IgD-negative memory B cell (primary cell): ENCODE data around the gene ST3GAL5. TPM values are rescaled to one million over a fixed set of nuclear protein-coding genes. Genes with fewer than 3 reads are reported as not detected.

Experiments
- H3K27ac Mint-ChIP-seq, 3 donors: one replicate each; pipeline ENCODE4 v1.8.0; 2020 to 2022; ENCODE audit warnings: mild to moderate bottlenecking in 3 of 3, mixed read lengths in 3 of 3, moderate library complexity in 1 of 3
- H3K27me3 Mint-ChIP-seq: one replicate; pipeline ENCODE4 v1.8.0; 2021; ENCODE audit warnings: mixed read lengths
- H3K36me3 Mint-ChIP-seq: one replicate; pipeline ENCODE4 v1.8.0; 2020; ENCODE audit warnings: mild to moderate bottlenecking, mixed read lengths
- H3K4me1 Mint-ChIP-seq, 3 donors: one replicate each; pipeline ENCODE4 v1.8.0; 2020 to 2022; ENCODE audit warnings: mixed read lengths in 3 of 3, mild to moderate bottlenecking in 1 of 3
- H3K4me3 Mint-ChIP-seq, 4 donors: one replicate each; pipeline ENCODE4 v1.8.0; 2020 to 2022; ENCODE audit warnings: mild to moderate bottlenecking in 4 of 4, mixed read lengths in 4 of 4, moderate library complexity in 3 of 4
- H3K9me3 Mint-ChIP-seq, 3 donors: one replicate each; pipeline ENCODE4 v1.8.0; 2020 to 2021; ENCODE audit warnings: mixed read lengths in 3 of 3, mild to moderate bottlenecking in 1 of 3
- polyA plus RNA-seq: library from polyadenylated mRNA; unstranded; fragments of 300-500 nt; fragmentation: Illumina TruSeq; gene quantifications from one replicate; pipeline ENCODE4 v1.2.3, GENCODE V29; 2021

ST3GAL5 gene
- polyA plus RNA-seq, 1 donor from 2014 or later = 38.2 TPM

DNA sequence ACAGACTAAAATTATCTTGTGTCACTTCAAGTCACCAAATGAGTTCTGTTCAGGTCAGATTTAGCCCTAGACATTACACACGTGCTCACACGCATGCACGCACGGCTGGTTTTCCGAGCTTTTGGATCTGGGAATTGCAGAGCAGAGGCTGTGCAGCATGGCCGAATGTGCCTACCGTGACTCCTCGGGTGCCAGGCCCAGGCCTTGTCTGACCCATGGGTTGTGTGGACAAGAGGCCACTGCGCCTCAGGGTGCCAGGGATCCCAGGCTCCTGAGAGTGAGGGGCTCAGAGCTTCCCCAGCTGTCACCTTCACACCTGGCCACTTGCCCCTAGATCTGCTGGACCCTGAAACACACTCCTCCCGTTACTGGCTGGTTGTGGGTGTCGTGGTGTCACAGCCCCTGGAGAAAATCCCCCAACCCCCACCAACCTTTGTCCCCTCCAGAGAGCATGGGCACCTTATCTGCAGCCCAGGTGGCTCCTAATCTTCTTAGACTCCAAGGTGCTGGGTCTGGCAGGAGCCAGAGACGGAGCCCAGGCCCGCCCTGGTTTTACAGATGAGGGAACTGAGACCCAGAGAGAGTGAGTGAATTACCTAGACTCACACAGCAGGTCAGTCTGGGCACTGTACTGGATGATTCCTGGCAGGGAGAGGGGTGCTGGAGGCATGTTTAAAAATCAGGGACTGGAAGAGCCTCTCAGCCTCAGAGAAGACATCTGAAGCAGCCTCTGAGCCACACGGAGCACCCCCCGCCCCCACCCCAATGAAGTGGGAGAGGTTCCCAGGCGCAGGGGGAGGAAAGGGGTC is 78.2 kb downstream of the ST3GAL5 start:
- H3K9me3 Mint-ChIP-seq = no peaks in the 10 kb centered on the region
- H3K4me3 Mint-ChIP-seq = peak overlapping the region in 1 of 4 donors; percentile 45
- peaks cover 0 to 2% (median 0%) of the 10 kb centered on the region in 3 donors for H3K4me1 Mint-ChIP-seq
- peaks cover 5% of the 10 kb centered on the region for H3K27me3 Mint-ChIP-seq
- no peaks in the 10 kb centered on the region for H3K36me3 Mint-ChIP-seq
- no peak overlapping the region for H3K27ac Mint-ChIP-seq

DNA sequence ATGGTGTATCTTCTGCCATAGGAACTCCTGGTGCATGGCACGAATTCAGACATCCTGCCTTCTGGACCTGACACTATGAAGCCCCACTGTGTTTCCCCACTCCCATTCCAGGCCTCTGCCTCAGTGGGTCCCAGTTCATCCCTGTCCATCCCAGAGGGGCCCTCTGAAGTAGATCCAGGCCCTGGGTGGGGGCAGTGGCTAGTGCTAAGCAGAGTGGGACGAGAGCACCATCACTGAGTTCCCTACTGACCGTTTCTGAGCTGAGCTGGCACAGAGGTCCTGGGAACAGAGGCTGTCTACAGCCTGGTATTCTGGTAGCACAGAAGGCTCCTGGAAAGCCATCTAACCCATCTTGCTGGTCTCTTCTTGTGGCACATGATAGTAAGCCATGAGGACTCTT is 81.0 kb downstream of the ST3GAL5 start:
- no peaks in the 10 kb centered on the region for H3K9me3 Mint-ChIP-seq
- peaks cover 4% of the 10 kb centered on the region for H3K27me3 Mint-ChIP-seq
- H3K4me1 Mint-ChIP-seq = peaks cover 0 to 1% (median 0%) of the 10 kb centered on the region in 3 donors
- no peaks in the 10 kb centered on the region for H3K36me3 Mint-ChIP-seq
- H3K4me3 Mint-ChIP-seq = no peak overlapping the region
- H3K27ac Mint-ChIP-seq = no peak overlapping the region

DNA sequence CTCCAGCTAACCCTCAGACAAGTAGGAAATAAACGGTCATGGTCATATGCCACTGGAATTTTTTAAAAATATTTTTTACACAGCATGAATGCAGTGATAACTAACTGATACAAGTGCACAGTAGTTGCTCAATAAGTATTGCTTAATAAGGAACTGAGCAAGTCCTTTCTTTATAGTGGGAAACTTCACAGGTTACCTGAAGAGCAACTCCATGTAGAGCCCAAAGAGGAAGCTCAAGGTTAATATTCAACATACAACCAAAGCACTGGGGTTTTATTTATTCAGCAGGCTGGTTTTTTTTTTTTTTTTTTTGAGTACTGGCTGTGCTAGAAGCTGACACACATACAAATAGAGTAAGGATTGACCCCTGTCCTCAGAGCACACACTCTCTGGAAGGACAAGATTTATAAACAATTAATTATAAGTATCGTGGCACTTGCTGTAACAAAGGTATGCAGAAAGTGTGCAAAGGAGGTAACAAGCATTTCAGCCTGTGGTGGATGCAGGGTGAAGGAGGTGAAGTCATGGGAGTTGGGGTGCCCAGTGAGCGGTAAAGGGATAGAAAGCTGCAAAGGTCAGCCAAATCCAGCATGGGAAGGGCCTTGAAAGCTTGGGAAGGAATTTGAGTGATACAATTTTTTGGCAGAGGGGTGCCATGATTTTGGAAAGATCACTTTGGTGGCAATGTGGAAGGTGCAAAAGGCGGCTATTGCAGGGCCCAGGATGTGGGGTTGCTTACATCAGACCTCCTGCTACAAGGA is 82.3 kb downstream of the ST3GAL5 start:
- Mint-ChIP-seq H3K36me3 (no peaks in the 10 kb centered on the region), H3K27ac (no peak overlapping the region), H3K4me1 (peaks cover 0 to 1% (median 0%) of the 10 kb centered on the region in 3 donors), H3K27me3 (peaks cover 4% of the 10 kb centered on the region), H3K9me3 (no peaks in the 10 kb centered on the region), H3K4me3 (no peak overlapping the region)

DNA sequence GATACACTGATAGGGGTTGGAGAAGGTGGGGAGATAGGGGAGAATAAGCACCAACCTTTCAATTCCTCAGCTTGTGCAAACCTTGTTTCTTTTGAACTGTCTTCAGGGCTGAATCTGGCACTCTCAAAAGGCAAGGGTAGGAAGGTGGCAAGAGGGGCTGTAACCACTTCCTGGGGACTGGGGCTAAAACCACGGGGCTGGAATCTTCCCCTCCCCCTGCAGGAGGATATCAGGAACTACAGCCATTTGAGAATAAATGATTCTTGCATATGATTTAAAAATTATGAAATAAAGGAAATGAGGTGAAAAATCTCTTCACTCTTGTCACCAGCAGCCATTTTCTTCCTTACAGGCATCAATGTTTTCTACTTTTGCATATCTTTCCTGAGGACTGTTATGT is 84.2 kb downstream of the ST3GAL5 start:
- H3K36me3 Mint-ChIP-seq = no peaks in the 10 kb centered on the region
- H3K27me3 Mint-ChIP-seq = peaks cover 12% of the 10 kb centered on the region
- peaks cover 0 to 3% (median 0%) of the 10 kb centered on the region in 3 donors for H3K9me3 Mint-ChIP-seq
- no peak overlapping the region for H3K4me3 Mint-ChIP-seq
- H3K4me1 Mint-ChIP-seq = peaks cover 0 to 1% (median 0%) of the 10 kb centered on the region in 3 donors
- no peak overlapping the region for H3K27ac Mint-ChIP-seq

DNA sequence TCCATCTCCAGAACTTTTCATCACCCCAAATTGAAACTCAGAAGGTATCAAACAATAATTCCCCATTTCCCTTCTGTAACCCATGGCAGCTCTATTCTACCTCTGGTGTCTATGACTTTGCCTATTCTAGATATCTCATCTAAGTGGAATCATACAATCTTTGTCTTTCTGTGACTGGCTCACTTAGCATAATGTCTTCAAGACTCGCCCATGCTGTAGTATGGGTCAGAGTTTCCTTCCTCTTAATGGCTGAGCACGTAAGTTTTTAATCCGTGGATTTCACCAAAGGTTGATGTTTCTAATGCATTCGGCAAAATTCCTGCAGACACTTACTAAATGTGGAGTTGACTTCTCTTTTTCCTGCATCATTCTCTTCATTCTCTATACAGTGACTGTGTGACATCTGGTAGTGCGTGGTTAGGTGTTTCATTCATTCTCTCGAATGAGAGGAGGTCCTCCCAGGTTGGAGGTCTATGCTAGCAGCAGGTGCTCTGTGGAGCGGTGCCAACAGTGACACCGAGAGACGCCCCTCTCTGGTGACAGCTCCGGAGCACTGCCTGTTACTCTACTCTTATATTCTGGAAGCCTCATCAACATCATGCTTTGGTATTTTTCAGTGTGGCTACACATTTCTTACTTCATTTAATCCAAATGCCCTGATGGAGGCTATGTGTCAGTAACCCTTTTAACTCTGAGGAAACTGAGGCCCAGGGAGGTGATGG is 84.9 kb downstream of the ST3GAL5 start:
- Mint-ChIP-seq H3K9me3 (peaks cover 0 to 3% (median 0%) of the 10 kb centered on the region in 3 donors), H3K27ac (no peak overlapping the region), H3K27me3 (peaks cover 14% of the 10 kb centered on the region), H3K4me3 (no peak overlapping the region), H3K4me1 (peaks cover 0 to 1% (median 0%) of the 10 kb centered on the region in 3 donors), H3K36me3 (no peaks in the 10 kb centered on the region)

DNA sequence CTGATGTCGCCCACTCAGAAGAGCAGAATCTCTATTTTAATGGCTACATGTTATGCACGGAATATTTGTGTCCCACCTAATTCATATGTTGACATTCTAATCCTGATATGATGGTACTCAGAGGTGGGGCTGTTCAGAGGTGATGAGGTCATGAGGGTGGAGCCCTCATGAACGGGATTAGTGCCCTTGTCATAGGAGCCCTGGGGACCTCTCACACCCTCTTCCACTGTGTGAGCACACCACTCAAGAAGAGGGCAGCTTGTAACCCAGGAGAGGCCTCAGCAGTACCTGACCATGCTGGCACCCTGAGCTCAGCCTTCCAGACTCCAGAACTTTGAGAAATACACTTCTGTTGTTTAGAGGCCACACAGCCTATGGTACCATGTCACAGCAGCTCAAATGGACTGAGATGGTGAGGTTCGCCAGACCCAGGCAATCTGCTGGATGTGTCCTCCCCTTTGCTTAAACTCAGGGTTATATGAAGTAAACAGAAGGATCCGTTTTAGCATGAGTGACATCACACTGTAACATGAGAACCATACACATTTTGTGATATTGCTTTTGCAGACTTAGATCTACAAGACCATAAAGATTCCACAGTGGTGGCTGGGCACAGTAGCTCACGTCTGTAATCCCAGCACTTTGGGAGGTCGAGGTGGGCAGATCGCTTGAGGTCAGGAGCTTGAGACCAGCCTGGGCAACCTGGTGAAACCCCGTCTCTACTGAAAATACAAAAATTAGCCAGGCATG is 86.3 kb downstream of the ST3GAL5 start:
- Mint-ChIP-seq H3K4me1 (peaks cover 0 to 1% (median 0%) of the 10 kb centered on the region in 3 donors), H3K36me3 (peaks cover 1% of the 10 kb centered on the region), H3K4me3 (no peak overlapping the region), H3K27ac (no peak overlapping the region), H3K27me3 (peaks cover 17% of the 10 kb centered on the region), H3K9me3 (peaks cover 0 to 3% (median 0%) of the 10 kb centered on the region in 3 donors)

DNA sequence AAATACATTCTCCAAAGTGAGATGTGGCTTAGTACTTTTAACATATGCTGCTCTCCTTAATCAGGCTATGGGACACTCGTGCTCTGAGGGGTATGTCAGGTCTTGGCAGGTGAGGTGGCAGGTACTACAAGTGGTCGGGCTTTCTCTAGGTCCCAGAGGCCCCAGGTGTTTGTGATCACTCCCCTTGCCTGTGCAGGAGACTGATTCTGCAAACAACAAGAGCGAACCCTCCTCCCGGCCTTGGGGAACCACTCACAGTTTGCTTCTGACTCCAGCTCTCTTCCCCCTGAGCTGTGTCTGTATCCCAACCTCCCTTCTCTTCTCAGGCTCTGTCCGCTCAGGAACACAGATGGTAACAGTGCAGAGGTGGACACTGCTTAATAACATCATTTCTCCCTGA is 86.9 kb downstream of the ST3GAL5 start:
- peaks cover 0 to 1% (median 0%) of the 10 kb centered on the region in 3 donors for H3K4me1 Mint-ChIP-seq
- H3K36me3 Mint-ChIP-seq = peaks cover 5% of the 10 kb centered on the region
- H3K9me3 Mint-ChIP-seq = peaks cover 0 to 3% (median 0%) of the 10 kb centered on the region in 3 donors
- H3K27me3 Mint-ChIP-seq = peaks cover 20% of the 10 kb centered on the region
- H3K27ac Mint-ChIP-seq = no peak overlapping the region
- no peak overlapping the region for H3K4me3 Mint-ChIP-seq

DNA sequence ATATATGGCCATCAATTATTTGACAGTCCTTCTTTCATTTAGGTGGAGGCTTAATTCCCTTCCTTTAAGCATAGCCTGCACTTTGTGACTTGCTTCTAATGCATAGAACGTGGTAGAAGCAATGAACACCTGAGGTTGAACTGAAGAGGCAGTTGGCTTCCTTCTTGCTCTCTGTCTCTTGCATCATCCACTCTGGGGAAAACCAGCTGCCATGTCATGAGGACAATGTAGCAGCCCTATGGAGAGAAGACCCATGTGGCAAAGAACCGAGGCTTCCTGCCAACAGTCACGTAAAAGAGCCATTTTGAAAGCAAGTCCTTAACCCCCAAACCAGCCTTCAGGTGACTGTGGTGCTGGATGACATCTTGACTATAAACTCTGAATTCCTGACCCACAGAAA is 88.2 kb downstream of the ST3GAL5 start:
- H3K4me1 Mint-ChIP-seq = peaks cover 0 to 1% (median 0%) of the 10 kb centered on the region in 3 donors
- H3K4me3 Mint-ChIP-seq = no peak overlapping the region
- H3K27ac Mint-ChIP-seq = no peak overlapping the region
- H3K36me3 Mint-ChIP-seq = peaks cover 5% of the 10 kb centered on the region
- peaks cover 20% of the 10 kb centered on the region for H3K27me3 Mint-ChIP-seq
- H3K9me3 Mint-ChIP-seq = peaks cover 0 to 3% (median 0%) of the 10 kb centered on the region in 3 donors

DNA sequence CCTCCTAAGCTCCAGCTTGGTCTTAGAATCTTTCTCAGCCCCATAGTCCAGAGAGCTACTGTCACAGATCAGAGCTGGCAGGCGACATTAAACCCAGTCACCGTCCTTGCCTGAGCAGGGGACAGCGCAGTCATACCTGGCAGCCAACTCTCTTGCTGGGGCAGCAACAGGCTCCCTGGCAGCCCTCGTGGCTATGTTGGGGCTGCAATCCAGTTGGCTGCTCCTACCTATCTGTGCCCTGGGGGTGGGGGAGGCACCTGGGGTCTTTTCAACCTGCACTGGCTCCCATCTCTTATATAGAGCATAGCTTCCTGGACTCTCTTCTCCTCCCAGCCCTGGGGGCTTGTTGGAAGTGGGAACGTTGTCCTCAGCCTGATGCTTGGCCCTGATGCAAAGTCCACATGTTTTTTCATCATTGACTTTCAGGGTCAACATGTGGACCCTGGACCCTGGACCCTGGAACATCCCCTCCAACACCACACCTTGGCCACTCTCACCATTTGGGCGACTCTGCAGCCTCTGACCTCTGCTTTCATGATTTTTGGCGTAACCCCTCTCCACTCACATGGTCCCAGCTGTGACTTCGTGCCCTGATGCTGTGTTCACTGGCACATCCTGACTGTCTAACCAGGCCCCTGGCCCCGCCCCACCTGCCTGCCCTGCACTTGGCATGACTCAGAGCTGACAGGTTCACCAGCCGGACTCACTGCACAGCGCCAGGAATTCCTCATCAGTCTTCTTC is 89.4 kb downstream of the ST3GAL5 start:
- H3K9me3 Mint-ChIP-seq = peaks cover 0 to 3% (median 0%) of the 10 kb centered on the region in 3 donors
- peaks cover 5% of the 10 kb centered on the region for H3K36me3 Mint-ChIP-seq
- no peak overlapping the region for H3K27ac Mint-ChIP-seq
- H3K27me3 Mint-ChIP-seq = peaks cover 20% of the 10 kb centered on the region
- H3K4me1 Mint-ChIP-seq = no peaks in the 10 kb centered on the region
- no peak overlapping the region for H3K4me3 Mint-ChIP-seq

DNA sequence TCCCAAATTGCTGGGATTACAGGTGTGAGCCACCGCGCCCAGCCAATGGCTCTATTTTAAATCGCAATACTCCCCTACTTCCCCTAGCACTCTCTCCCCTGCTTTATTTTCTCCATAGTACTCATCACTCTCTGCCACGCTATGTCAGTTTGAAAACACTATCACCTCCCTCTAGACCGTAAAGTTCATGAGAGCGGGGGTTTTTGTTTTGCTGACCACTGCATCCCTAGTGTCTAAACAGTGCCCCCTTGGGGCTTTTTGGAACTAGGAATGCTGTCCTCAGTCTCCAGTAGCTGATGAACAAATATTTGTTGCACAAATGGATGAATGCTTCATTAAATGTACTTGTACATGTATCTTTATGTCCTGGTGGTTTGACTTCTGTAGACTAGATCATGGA is 90.9 kb downstream of the ST3GAL5 start:
- peaks cover 0 to 3% (median 0%) of the 10 kb centered on the region in 3 donors for H3K9me3 Mint-ChIP-seq
- H3K36me3 Mint-ChIP-seq = peaks cover 5% of the 10 kb centered on the region
- H3K4me1 Mint-ChIP-seq = no peaks in the 10 kb centered on the region
- H3K27me3 Mint-ChIP-seq = peaks cover 20% of the 10 kb centered on the region
- H3K27ac Mint-ChIP-seq = no peak overlapping the region
- H3K4me3 Mint-ChIP-seq = no peak overlapping the region

DNA sequence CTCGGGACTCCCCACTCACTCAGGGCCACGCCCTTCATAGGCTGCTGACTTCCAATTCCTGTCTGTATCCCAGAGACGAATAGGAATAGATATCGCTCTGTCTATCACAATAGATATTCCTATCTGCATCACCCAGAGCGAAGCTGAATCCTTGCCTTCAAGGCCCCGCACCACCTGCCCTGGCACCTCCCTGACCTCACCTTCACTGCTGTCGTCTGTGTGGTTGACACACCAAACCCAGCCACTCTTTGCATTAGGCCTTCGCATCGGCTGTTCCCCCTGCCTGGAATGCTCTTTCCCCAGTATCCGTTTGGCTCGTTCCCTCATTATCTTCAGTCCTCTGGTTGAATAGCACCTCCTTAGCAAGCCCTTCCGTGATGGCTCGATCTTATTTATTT is 91.5 kb downstream of the ST3GAL5 start:
- no peak overlapping the region for H3K27ac Mint-ChIP-seq
- H3K9me3 Mint-ChIP-seq = peaks cover 0 to 3% (median 0%) of the 10 kb centered on the region in 3 donors
- H3K27me3 Mint-ChIP-seq = peaks cover 20% of the 10 kb centered on the region
- no peaks in the 10 kb centered on the region for H3K4me1 Mint-ChIP-seq
- H3K36me3 Mint-ChIP-seq = peaks cover 5% of the 10 kb centered on the region
- H3K4me3 Mint-ChIP-seq = no peak overlapping the region

DNA sequence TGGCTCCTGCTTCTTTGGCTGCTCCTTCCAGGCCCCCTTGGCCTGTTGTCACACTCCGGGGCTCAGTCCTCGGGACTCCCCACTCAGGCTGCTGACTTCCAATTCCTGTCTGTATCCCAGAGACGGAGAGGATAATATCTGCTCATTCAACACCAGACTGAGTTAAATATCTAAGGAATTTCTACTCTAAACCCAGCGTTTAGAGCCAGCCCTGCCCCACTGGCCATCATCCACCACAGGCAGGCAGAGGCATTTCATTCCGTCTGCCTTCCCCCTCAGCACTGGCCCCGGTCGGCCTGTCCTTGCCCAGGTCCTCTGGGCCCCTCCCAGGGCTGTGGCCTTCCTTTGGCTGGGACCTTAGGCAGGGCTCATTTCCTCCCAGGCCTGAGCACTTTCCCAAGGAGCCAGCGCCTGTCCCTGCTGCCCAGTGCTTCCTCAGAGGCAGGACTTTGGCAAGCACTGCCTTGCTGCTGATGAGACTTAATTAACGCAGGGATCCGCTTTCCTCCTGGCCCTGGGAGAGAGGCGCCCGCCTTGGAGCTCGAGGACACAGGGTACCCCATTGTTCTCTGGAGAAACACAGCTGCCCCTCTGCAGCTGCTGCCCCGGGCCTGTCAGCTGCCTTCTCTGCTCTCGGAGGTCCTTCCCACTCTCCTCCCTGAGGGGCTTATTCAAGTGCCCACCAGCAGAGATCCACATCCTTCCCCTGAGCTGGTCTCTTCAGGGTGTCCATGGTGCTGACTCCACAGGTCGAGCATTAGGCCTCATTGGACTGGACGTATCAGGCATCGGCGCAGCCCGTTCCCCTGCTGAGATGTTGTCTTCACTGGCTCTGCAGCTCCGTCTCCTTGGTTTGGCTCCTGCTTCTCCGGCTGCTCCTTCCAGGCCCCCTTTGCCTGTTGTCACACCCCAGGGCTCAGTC is 92.2 kb downstream of the ST3GAL5 start:
- Mint-ChIP-seq H3K36me3 (peaks cover 5% of the 10 kb centered on the region), H3K4me1 (no peaks in the 10 kb centered on the region), H3K27ac (no peak overlapping the region), H3K4me3 (no peak overlapping the region), H3K27me3 (peaks cover 20% of the 10 kb centered on the region), H3K9me3 (peaks cover 0 to 3% (median 0%) of the 10 kb centered on the region in 3 donors)

DNA sequence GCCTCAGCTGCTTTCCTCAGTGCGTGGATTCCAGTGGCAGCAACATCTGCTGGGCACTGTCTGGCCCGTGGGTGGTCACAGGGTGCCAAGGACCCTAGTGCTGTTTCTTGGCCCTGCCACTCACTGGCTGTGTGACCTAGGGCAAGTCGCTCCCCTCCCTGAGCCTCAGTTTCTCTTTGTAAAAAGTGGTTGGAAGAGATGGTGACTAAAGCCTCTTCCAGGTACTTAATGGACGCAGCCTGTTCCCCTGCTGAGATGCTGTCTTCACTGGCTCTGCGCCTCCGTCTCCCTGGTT is 92.8 kb downstream of the ST3GAL5 start:
- Mint-ChIP-seq H3K27ac (no peak overlapping the region), H3K27me3 (peaks cover 18% of the 10 kb centered on the region), H3K4me3 (no peak overlapping the region)

More for the DNA sequence above, 92.8 kb downstream of the ST3GAL5 start:
- no peaks in the 10 kb centered on the region for H3K4me1 Mint-ChIP-seq
- peaks cover 0 to 3% (median 0%) of the 10 kb centered on the region in 3 donors for H3K9me3 Mint-ChIP-seq
- H3K36me3 Mint-ChIP-seq = peaks cover 5% of the 10 kb centered on the region
